Neural progenitor cell (in vitro differentiated cells): ENCODE measurements around the gene CGA. TPM values are rescaled to one million over a fixed set of nuclear protein-coding genes. Genes with fewer than 3 reads are reported as not detected.
A peak's percentile ranks its signal among the peaks of the same experiment; 100 is the strongest.

Experiments used
- DNase-seq: peaks from one replicate; pipeline ENCODE4 v3.0.0-alpha.2; 2016; ENCODE audit warnings: low spot score
- H2AFZ ChIP-seq: fragments of 200-600 bp; sonication (generic); replicated peaks from 2 replicates; pipeline ENCODE4 v1.6.1; 2016; ENCODE audit warnings: antibody characterized with exemption
- H3F3A ChIP-seq: fragments of 200-600 bp; sonication (generic); 2 replicates; pipeline ENCODE4 v1.6.1; 2016; ENCODE audit warnings: antibody characterized with exemption, low read depth
- H3K27ac ChIP-seq: fragments of 200-600 bp; sonication (generic); 2 replicates; pipeline ENCODE4 v1.5.1; 2016; ENCODE audit warnings: mild to moderate bottlenecking
- H3K27me3 ChIP-seq: fragments of 200-600 bp; sonication (generic); 2 replicates; pipeline ENCODE4 v1.6.1; 2016; ENCODE audit warnings: mild to moderate bottlenecking, moderate library complexity
- H3K36me3 ChIP-seq: fragments of 200-600 bp; sonication (generic); 2 replicates; pipeline ENCODE4 v1.5.1; 2016
- H3K4me1 ChIP-seq: fragments of 200-600 bp; sonication (generic); 2 replicates; pipeline ENCODE4 v1.6.1; 2016; ENCODE audit warnings: mixed run types
- H3K4me2 ChIP-seq: fragments of 200-600 bp; sonication (generic); 2 replicates; pipeline ENCODE4 v1.6.1; 2016
- H3K4me3 ChIP-seq: fragments of 200-600 bp; sonication (generic); 2 replicates; pipeline ENCODE4 v1.5.1; 2016
- H3K79me2 ChIP-seq: fragments of 200-600 bp; sonication (generic); 2 replicates; pipeline ENCODE4 v1.6.1; 2016; ENCODE audit warnings: low read depth
- H3K9ac ChIP-seq: fragments of 200-600 bp; sonication (generic); 2 replicates; pipeline ENCODE4 v1.6.1; 2016
- H3K9me3 ChIP-seq: fragments of 200-600 bp; sonication (generic); 2 replicates; pipeline ENCODE4 v1.5.1; 2016; ENCODE audit warnings: low read depth
- H4K20me1 ChIP-seq: fragments of 200-600 bp; sonication (generic); 2 replicates; pipeline ENCODE4 v1.6.1; 2016; ENCODE audit warnings: low read depth
- H3K27ac Mint-ChIP-seq: 3 replicates; pipeline ENCODE4 v1.8.0; 2021; ENCODE audit warnings: mixed read lengths
- H3K27me3 Mint-ChIP-seq: 2 replicates; pipeline ENCODE4 v1.8.0; 2022; ENCODE audit warnings: low read depth, mild to moderate bottlenecking, inconsistent platforms, moderate library complexity, mixed read lengths; ENCODE audit not compliant: insufficient read depth
- H3K36me3 Mint-ChIP-seq: 3 replicates; pipeline ENCODE4 v1.8.0; 2021; ENCODE audit warnings: mixed read lengths
- H3K4me1 Mint-ChIP-seq: 3 replicates; pipeline ENCODE4 v1.8.0; 2021; ENCODE audit warnings: mixed read lengths
- H3K4me3 Mint-ChIP-seq: 3 replicates; pipeline ENCODE4 v1.8.0; 2021; ENCODE audit warnings: mild to moderate bottlenecking, moderate library complexity, mixed read lengths
- H3K9me3 Mint-ChIP-seq: 3 replicates; pipeline ENCODE4 v1.8.0; 2020; ENCODE audit warnings: mixed read lengths
- EZH2 ChIP-seq: fragments of 200-600 bp; sonication (generic); IDR thresholded peaks from 2 replicates; pipeline ENCODE4 v1.6.1; 2017; ENCODE audit warnings: antibody characterized with exemption, mild to moderate bottlenecking, moderate library complexity
- EZH2phosphoT487 ChIP-seq: fragments of 200-600 bp; sonication (generic); IDR thresholded peaks from 2 replicates; pipeline ENCODE4 v1.6.1; 2017; ENCODE audit warnings: antibody characterized with exemption
- total RNA-seq: library from RNA; depleted of rRNA; stranded (reverse); fragments of >200 nt; gene quantifications from 2 replicates; pipeline ENCODE4 v1.2.3, GENCODE V29; 2015; ENCODE audit warnings: low replicate concordance
- TF ChIP-seq, protein P1 (sequence below): fragments of 200-600 bp; sonication (generic); IDR thresholded peaks from 2 replicates; pipeline ENCODE4 v1.5.1; 2017; ENCODE audit warnings: antibody characterized with exemption, mild to moderate bottlenecking

Gene CGA
- total RNA-seq, 1 donor from 2014 or later, result not detected

- no peak overlapping the region for H3K27ac Mint-ChIP-seq
- H3K4me3 Mint-ChIP-seq, result no peak overlapping the region
- H3K27me3 ChIP-seq, result no peaks in the 10 kb centered on the region
- TF ChIP-seq, protein P1, sequence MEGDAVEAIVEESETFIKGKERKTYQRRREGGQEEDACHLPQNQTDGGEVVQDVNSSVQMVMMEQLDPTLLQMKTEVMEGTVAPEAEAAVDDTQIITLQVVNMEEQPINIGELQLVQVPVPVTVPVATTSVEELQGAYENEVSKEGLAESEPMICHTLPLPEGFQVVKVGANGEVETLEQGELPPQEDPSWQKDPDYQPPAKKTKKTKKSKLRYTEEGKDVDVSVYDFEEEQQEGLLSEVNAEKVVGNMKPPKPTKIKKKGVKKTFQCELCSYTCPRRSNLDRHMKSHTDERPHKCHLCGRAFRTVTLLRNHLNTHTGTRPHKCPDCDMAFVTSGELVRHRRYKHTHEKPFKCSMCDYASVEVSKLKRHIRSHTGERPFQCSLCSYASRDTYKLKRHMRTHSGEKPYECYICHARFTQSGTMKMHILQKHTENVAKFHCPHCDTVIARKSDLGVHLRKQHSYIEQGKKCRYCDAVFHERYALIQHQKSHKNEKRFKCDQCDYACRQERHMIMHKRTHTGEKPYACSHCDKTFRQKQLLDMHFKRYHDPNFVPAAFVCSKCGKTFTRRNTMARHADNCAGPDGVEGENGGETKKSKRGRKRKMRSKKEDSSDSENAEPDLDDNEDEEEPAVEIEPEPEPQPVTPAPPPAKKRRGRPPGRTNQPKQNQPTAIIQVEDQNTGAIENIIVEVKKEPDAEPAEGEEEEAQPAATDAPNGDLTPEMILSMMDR, result no peak
- TF ChIP-seq EZH2phosphoT487 (no peak), EZH2 (no peak)
- H3K9me3 Mint-ChIP-seq, result no peaks in the 10 kb centered on the region
- no peak overlapping the region for H2AFZ ChIP-seq
- no peaks in the 10 kb centered on the region for H4K20me1 ChIP-seq
- no peaks in the 10 kb centered on the region for H3K36me3 ChIP-seq
- H3K9ac ChIP-seq, result no peak overlapping the region
- no peaks in the 10 kb centered on the region for H3F3A ChIP-seq
- H3K4me3 ChIP-seq, result no peak overlapping the region
- H3K4me1 ChIP-seq, result no peaks in the 10 kb centered on the region
- H3K79me2 ChIP-seq, result no peaks in the 10 kb centered on the region
- H3K9me3 ChIP-seq, result no peaks in the 10 kb centered on the region
- H3K27ac ChIP-seq, result no peak overlapping the region
- H3K27me3 Mint-ChIP-seq, result peaks cover 2% of the 10 kb centered on the region
- H3K4me1 Mint-ChIP-seq, result no peaks in the 10 kb centered on the region
- H3K4me2 ChIP-seq, result no peak overlapping the region
- H3K36me3 Mint-ChIP-seq, result no peaks in the 10 kb centered on the region
- DNase-seq, result no peak
Measured at GRCh38 chr6:87093199-87093598, 1.7 kb downstream of the CGA start.

DNA sequence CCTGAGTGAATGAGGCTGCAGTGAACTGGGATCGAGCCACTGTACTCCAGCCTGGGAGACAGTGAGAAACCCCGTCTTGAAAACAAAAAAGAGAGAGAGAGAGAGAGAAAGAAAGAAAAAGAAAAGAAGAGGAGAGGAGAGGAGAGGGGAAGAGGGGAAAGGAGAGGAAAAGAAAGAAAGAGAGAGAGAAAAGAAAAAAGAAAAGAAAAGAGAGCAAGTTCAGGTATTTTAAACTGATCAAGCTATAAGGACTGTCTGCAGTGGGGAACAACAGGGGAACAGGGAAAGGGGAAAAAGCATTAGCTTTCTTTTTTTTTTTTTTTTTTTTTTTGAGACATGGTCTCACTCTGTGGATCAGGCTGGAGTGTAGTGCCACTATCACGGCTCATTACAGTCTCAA, 2.5 kb downstream of the CGA start:
- Histone ChIP-seq H3K27ac (no peak overlapping the region), H3K4me1 (no peaks in the 10 kb centered on the region), H3K4me2 (no peak overlapping the region), H3K79me2 (no peaks in the 10 kb centered on the region), H3K4me3 (no peak overlapping the region), H2AFZ (peak overlapping the region; percentile 27), H3K9ac (no peak overlapping the region), H3K36me3 (no peaks in the 10 kb centered on the region), H4K20me1 (no peaks in the 10 kb centered on the region), H3K27me3 (no peaks in the 10 kb centered on the region), H3K9me3 (no peaks in the 10 kb centered on the region), H3F3A (no peaks in the 10 kb centered on the region)
- Mint-ChIP-seq H3K4me3 (no peak overlapping the region), H3K27me3 (peaks cover 2% of the 10 kb centered on the region), H3K9me3 (no peaks in the 10 kb centered on the region), H3K4me1 (no peaks in the 10 kb centered on the region), H3K36me3 (no peaks in the 10 kb centered on the region), H3K27ac (no peak overlapping the region)
- DNase-seq, result no peak
- TF ChIP-seq EZH2phosphoT487, result no peak
- TF ChIP-seq, protein P1, result no peak
- no peak for TF ChIP-seq EZH2

GRCh38 chr6:87089135-87089534, 5.8 kb downstream of the CGA start:
- no peaks in the 10 kb centered on the region for H3K27me3 ChIP-seq
- H3K79me2 ChIP-seq, result no peaks in the 10 kb centered on the region
- H3K36me3 ChIP-seq, result no peaks in the 10 kb centered on the region
- no peaks in the 10 kb centered on the region for H3K9me3 Mint-ChIP-seq
- H3K9me3 ChIP-seq, result no peaks in the 10 kb centered on the region
- H3K27ac Mint-ChIP-seq, result no peak overlapping the region
- no peaks in the 10 kb centered on the region for H4K20me1 ChIP-seq
- H2AFZ ChIP-seq, result no peak overlapping the region
- no peak overlapping the region for H3K9ac ChIP-seq
- no peak for DNase-seq
- no peak overlapping the region for H3K4me2 ChIP-seq
- peaks cover 2% of the 10 kb centered on the region for H3K27me3 Mint-ChIP-seq
- no peaks in the 10 kb centered on the region for H3K4me1 Mint-ChIP-seq
- H3K27ac ChIP-seq, result no peak overlapping the region
- no peak overlapping the region for H3K4me3 ChIP-seq
- TF ChIP-seq EZH2, result no peak
- TF ChIP-seq EZH2phosphoT487, result no peak
- TF ChIP-seq, protein P1, result no peak
- no peaks in the 10 kb centered on the region for H3K4me1 ChIP-seq
- H3F3A ChIP-seq, result no peaks in the 10 kb centered on the region
- H3K36me3 Mint-ChIP-seq, result no peaks in the 10 kb centered on the region
- H3K4me3 Mint-ChIP-seq, result no peak overlapping the region
